Thymus (tissue), 11 donors: Measurements from ENCODE around the gene UMOD. TPM values are rescaled to one million over a fixed set of nuclear protein-coding genes. Genes with fewer than 3 reads are reported as not detected.
A peak's percentile ranks its signal among the peaks of the same experiment; 100 is the strongest.

Experiments
- DNase-seq, 9 donors: peaks; one replicate each; pipeline ENCODE4 v3.0.0-alpha.2; 2013; ENCODE audit warnings: low spot score in 9 of 9, low read depth in 6 of 9, missing footprints in 1 of 9
- H3K27ac ChIP-seq, 2 donors: one replicate each; pipeline ENCODE4 v1.5.1; 2013; ENCODE audit warnings: control low read depth in 1 of 2, low read depth in 1 of 2, low read length in 1 of 2, mild to moderate bottlenecking in 1 of 2, moderate library complexity in 1 of 2
- H3K27me3 ChIP-seq, 2 donors: one replicate each; pipeline ENCODE4 v1.5.1; 2013; ENCODE audit warnings: low read length in 1 of 2; ENCODE audit not compliant: control insufficient read depth in 2 of 2, insufficient read depth in 1 of 2
- H3K36me3 ChIP-seq, 2 donors: one replicate each; pipeline ENCODE4 v1.5.1; 2013; ENCODE audit warnings: low read length in 1 of 2, mild to moderate bottlenecking in 1 of 2, moderate library complexity in 1 of 2; ENCODE audit not compliant: control insufficient read depth in 2 of 2, insufficient read depth in 2 of 2
- H3K4me1 ChIP-seq, 2 donors: one replicate each; pipeline ENCODE4 v1.5.1; 2013; ENCODE audit warnings: low read length in 2 of 2; ENCODE audit not compliant: control insufficient read depth in 2 of 2, insufficient read depth in 2 of 2
- H3K4me3 ChIP-seq, 2 donors: one replicate each; pipeline ENCODE4 v1.5.1; 2013; ENCODE audit warnings: low read length in 2 of 2, control low read depth in 1 of 2, mild to moderate bottlenecking in 1 of 2
- H3K9me3 ChIP-seq, 2 donors: one replicate each; pipeline ENCODE4 v1.5.1; 2013; ENCODE audit warnings: low read length in 1 of 2, mild to moderate bottlenecking in 1 of 2; ENCODE audit not compliant: control insufficient read depth in 2 of 2, insufficient read depth in 1 of 2
- WGBS: extraction: QIAGEN DNeasy Blood & Tissue Kit; methylation state at CpG from one replicate; pipeline ENCODE4 v1.1.7; 2013; 5-methylcytosine and 5-hydroxymethylcytosine counted together
- polyA plus RNA-seq: library from polyadenylated mRNA; stranded (reverse); fragments of 200-250 nt; gene quantifications from one replicate; pipeline ENCODE4 v1.2.3, GENCODE V29; 2013
- total RNA-seq: library from RNA; stranded (reverse); fragments of 120-200 nt; gene quantifications from one replicate; pipeline ENCODE4 v1.2.4, GENCODE V29; 2013
- donor health status: healthy.

The UMOD gene
- total and polyA plus RNA-seq, 2 donors = 0.28 to 0.84 TPM

- Histone ChIP-seq H3K27ac (no peak overlapping the region), H3K4me3 (no peak overlapping the region), H3K9me3 (no peaks in the 10 kb centered on the region), H3K4me1 (no peaks in the 10 kb centered on the region), H3K36me3 (no peaks in the 10 kb centered on the region), H3K27me3 (no peaks in the 10 kb centered on the region)
- WGBS = 63% methylated on average over 2 of the region's 2 CpGs
- no peak for DNase-seq
Measured at GRCh38 chr16:20393801-20394577, 41.5 kb upstream of the UMOD start.

DNA sequence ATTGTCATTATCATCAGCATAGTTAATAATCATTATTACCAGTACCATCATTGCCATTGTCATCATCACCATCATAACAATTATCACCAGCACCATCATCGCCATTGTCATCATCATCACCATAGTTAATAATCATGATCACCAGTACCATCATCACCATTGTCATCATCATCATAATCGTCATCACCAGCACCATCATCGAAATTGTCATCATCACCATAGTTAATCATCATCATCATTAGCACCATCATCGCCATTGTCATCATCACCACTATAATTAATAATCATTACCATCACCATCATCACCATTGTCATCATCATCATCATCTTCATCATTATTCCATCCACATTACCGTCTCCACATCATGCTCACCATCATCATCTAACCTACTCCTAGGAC, 38.5 kb upstream of the UMOD start:
- 95% methylated on average over 5 of the region's 5 CpGs for WGBS
- no peaks in the 10 kb centered on the region for H3K4me1 ChIP-seq
- H3K9me3 ChIP-seq = no peaks in the 10 kb centered on the region
- H3K4me3 ChIP-seq = no peak overlapping the region
- peaks cover 0 to 2% of the 10 kb centered on the region in 2 donors for H3K27me3 ChIP-seq
- no peaks in the 10 kb centered on the region for H3K36me3 ChIP-seq
- H3K27ac ChIP-seq = no peak overlapping the region
- no peak for DNase-seq

DNA sequence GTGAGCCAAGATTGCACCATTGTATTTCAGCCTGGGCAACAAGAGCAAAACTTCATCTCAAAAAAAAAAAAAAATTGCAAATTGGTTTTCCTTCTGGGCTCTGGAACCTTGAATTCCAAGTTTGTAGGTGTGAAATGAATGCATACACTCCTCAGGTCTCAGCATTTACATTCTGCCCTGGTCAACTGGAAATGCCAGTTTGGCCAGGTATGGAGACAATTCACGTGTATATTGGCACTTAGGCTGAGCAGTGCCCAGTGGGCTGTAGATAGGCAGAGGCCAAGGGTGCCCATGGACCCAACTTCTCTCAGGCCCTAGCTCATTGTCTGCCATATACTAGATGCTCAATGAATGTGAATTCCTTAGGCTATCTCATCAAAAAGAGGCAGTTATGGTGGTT, 36.3 kb upstream of the UMOD start:
- WGBS = 71% methylated on average over 1 of the region's 1 CpG
- Histone ChIP-seq H3K9me3 (no peaks in the 10 kb centered on the region), H3K4me3 (no peak overlapping the region), H3K36me3 (no peaks in the 10 kb centered on the region), H3K4me1 (no peaks in the 10 kb centered on the region), H3K27ac (no peak overlapping the region), H3K27me3 (peaks cover 0 to 2% of the 10 kb centered on the region in 2 donors)
- DNase-seq = no peak

DNA sequence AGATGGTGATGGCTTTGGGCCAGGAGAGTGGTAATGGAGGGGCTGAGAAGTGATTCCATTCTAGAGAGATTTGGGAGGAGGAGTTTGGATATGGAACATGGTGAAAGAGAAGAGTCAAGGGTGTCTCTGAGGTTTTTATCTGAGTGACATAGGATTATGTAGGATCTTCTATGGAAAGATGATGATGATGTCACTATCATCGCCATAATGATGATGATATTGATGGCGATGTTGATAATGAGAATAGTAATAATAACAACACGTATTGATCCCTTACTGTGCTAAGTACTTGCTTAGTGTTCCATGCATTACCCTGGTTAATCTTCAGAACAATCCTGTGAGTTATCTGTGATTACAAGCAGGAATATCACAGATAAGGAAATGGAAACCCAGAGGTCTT, 35.5 kb upstream of the UMOD start:
- H3K27me3 ChIP-seq = peaks cover 0 to 2% of the 10 kb centered on the region in 2 donors
- H3K36me3 ChIP-seq = no peaks in the 10 kb centered on the region
- 97% methylated on average over 3 of the region's 3 CpGs for WGBS
- H3K4me1 ChIP-seq = no peaks in the 10 kb centered on the region
- H3K9me3 ChIP-seq = no peaks in the 10 kb centered on the region
- H3K27ac ChIP-seq = no peak overlapping the region
- no peak overlapping the region for H3K4me3 ChIP-seq
- no peak for DNase-seq

DNA sequence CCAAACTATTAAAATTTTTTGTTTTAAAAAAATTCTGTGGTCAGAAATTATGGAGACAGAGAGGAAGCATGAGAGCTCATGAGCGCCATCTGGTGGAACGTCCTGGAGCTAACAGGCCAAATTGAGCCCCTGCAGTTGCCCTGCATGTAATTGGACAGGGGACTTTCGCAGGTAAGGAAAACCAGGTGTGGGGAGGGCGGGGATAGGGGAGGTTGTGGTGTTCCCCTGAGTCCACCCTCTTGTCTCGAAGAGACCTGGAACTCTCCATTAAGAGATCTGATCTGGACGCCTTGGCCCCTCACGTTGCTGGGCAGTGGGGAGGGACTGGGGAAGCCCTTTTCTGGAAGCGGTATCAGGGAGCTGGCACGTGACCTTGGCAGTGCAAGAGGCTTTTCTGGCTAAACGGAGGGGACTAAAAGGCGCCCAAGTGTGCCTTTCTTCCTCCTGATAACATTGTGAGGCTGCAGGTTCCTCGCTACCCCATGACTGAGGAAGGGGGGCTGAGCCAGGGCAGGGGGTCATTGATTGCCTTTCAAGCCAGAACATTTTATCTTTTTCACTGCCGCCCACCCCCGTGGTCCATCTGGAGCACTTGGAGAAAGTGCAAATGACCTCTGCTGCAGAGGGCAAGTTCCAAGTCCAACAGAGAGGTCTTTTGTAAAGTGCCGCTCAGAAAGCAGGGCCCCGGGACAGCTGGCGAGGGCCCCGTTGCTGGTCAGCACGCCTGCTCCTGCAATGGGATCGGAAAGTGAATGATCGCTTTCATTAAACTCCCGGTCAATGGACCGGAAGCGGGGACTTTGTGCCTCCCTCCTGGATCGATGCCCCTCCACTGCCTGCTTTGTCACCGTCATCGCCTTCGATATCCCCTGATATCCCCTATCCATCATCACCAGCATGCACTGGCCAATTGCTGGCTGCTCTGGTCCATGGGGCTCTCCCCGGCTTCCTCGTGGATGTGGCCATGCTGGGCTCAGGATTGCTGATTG, 33.6 kb upstream of the UMOD start:
- Histone ChIP-seq H3K36me3 (no peaks in the 10 kb centered on the region), H3K4me3 (no peak overlapping the region), H3K4me1 (no peaks in the 10 kb centered on the region), H3K27ac (no peak overlapping the region), H3K27me3 (peaks cover 0 to 2% of the 10 kb centered on the region in 2 donors), H3K9me3 (no peaks in the 10 kb centered on the region)
- WGBS = 28% methylated on average over 30 of the region's 30 CpGs
- DNase-seq = peak in 7 of 9 donors; percentile 4 to 53 (median 37)

GRCh38 chr16:20383106-20384029, 30.9 kb upstream of the UMOD start:
- Histone ChIP-seq H3K36me3 (no peaks in the 10 kb centered on the region), H3K27me3 (peaks cover 0 to 2% of the 10 kb centered on the region in 2 donors), H3K27ac (no peak overlapping the region), H3K9me3 (no peaks in the 10 kb centered on the region), H3K4me3 (no peak overlapping the region), H3K4me1 (no peaks in the 10 kb centered on the region)
- peak in 7 of 9 donors; percentile 3 to 46 (median 12) for DNase-seq
- 30% methylated on average over 11 of the region's 11 CpGs for WGBS

DNA sequence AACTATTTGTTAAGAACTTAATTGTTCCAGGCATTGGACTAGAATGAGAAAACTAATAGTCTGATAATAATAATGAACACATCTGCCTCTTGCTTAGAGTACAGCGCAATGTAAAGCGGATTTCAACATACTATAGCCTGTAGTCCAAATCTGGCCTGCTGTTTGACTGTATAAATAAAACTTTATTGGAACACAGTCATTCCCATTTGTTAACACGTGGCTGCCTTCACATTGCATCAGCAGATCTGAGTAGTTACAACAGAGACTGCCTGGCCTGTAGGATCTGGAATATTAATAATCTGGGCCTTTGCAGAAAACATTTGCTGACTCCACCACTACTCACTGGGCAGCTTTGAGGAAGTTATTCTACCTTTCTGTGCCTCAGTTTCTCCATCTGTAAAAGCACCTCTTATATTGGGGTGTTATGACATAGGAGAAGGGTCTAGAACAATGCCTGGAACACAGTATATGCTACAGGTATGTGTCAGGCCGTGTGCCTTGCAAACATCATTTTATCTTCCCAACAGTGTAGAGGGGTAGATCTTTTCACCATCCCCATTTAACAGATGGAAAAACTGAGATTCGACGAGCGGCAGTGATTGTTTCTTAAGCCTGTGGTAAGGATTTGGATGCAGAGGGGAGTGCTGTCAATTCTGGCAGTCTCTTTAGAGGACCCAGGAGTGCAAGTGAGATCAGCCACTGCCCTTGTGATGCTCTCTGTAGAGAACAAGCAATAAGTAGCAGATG, 29.9 kb upstream of the UMOD start:
- Histone ChIP-seq H3K4me1 (no peaks in the 10 kb centered on the region), H3K9me3 (no peaks in the 10 kb centered on the region), H3K4me3 (no peak overlapping the region), H3K27me3 (peaks cover 0 to 2% of the 10 kb centered on the region in 2 donors), H3K36me3 (no peaks in the 10 kb centered on the region), H3K27ac (no peak overlapping the region)
- DNase-seq = no peak
- WGBS = 91% methylated on average over 7 of the region's 7 CpGs

DNA sequence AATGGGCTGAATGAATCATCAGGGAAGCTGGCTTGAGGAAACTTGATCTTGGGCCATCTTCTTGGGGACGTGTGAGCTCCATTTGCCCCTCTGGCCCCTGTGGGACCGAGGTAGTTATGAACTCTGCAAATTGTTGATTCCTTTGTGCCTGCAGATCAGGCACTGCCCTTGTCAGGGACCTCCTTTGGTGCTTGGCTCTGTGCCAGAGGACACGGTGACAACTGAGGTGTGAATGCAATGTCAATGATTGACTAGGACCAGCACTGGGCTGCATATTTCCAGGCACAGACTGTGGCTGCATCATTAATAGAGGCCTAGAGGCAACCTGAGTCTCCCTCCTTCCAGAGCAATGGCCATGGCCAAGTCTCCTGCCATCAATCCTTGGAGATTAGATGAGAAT, 28.3 kb upstream of the UMOD start:
- no peaks in the 10 kb centered on the region for H3K27me3 ChIP-seq
- no peak for DNase-seq
- H3K4me3 ChIP-seq = no peak overlapping the region
- no peak overlapping the region for H3K27ac ChIP-seq
- no peaks in the 10 kb centered on the region for H3K4me1 ChIP-seq
- no peaks in the 10 kb centered on the region for H3K9me3 ChIP-seq
- no peaks in the 10 kb centered on the region for H3K36me3 ChIP-seq
- 74% methylated on average over 3 of the region's 3 CpGs for WGBS
